ENCODE data around the gene CCDC85A. TPM values are rescaled to one million over a fixed set of nuclear protein-coding genes. Genes with fewer than 3 reads are reported as not detected.

The CCDC85A gene
- total and polyA plus RNA-seq, 9 donors = 0.17 to 6.8 (median 0.65) TPM

DNA sequence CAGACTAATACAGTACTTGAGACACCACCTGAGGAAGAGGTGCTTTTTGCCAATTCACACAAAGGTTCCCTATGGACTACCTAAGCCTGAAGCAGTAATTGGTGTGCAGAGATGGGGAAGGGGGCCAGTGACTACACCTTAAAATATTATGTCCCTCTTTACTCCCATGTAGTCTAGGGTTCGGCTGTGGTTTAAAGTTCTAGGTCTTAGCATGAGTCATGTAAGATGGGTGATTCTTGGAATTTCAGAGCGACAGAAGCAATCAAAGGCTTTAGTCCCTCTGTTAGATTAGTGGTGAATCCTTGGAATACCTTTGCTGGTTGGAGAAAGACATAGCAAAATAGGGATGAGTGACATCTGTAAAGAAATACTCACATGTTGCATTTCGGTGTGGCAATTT, 14.3 kb upstream of the CCDC85A start:
- Histone ChIP-seq H3K27ac (no peak overlapping the region), H3K4me3 (no peak overlapping the region), H3K9me3 (no peaks in the 10 kb centered on the region), H3K4me1 (ENCODE audit: insufficient read depth) (no peaks in the 10 kb centered on the region), H3K36me3 (no peaks in the 10 kb centered on the region), H3K27me3 (no peaks in the 10 kb centered on the region)
- intact Hi-C loops (cut with DNase I) = no loop called here
- TF ChIP-seq, protein P1, sequence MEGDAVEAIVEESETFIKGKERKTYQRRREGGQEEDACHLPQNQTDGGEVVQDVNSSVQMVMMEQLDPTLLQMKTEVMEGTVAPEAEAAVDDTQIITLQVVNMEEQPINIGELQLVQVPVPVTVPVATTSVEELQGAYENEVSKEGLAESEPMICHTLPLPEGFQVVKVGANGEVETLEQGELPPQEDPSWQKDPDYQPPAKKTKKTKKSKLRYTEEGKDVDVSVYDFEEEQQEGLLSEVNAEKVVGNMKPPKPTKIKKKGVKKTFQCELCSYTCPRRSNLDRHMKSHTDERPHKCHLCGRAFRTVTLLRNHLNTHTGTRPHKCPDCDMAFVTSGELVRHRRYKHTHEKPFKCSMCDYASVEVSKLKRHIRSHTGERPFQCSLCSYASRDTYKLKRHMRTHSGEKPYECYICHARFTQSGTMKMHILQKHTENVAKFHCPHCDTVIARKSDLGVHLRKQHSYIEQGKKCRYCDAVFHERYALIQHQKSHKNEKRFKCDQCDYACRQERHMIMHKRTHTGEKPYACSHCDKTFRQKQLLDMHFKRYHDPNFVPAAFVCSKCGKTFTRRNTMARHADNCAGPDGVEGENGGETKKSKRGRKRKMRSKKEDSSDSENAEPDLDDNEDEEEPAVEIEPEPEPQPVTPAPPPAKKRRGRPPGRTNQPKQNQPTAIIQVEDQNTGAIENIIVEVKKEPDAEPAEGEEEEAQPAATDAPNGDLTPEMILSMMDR (IDR thresholded peaks at IDR 0.05) = no peak
- TF ChIP-seq POLR2A (IDR thresholded peaks at IDR 0.05) (no peak), EP300 (IDR thresholded peaks at IDR 0.05) (no peak)
- WGBS, 3 donors = 74 to 86% (median 76%) methylated on average over 3 of the region's 3 CpGs
- no peak for DNase-seq

DNA sequence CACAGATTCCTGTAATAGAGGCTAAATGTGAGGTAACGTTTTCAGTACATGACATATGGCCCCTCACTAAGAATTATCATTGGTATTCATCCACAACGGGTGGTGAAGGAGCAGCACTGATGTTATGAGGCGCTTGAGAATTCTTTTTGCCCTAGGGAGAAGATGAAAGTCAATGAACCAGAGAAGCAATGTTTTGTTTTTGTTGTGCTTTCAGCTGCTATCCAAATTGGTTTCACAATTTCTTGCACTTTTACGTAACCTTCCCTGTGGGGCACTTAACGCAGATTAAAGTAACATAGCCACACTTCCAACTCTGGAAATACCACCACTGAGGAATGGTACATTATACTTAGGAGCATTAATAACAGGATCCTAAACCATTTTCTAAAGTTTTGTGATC, 13.3 kb upstream of the CCDC85A start:
- no peaks in the 10 kb centered on the region for H3K27me3 ChIP-seq
- H3K9me3 ChIP-seq = no peaks in the 10 kb centered on the region
- H3K4me3 ChIP-seq = no peak overlapping the region
- no peak for DNase-seq
- H3K36me3 ChIP-seq = no peaks in the 10 kb centered on the region
- intact Hi-C loops (cut with DNase I) = no loop called here
- H3K27ac ChIP-seq = no peak overlapping the region
- H3K4me1 ChIP-seq (ENCODE audit: insufficient read depth) = no peaks in the 10 kb centered on the region
- TF ChIP-seq POLR2A (IDR thresholded peaks at IDR 0.05) (no peak), EP300 (IDR thresholded peaks at IDR 0.05) (no peak)
- TF ChIP-seq, protein P1 (IDR thresholded peaks at IDR 0.05) = no peak
- WGBS, 3 donors = 63 to 71% (median 66%) methylated on average over 5 of the region's 5 CpGs

DNA sequence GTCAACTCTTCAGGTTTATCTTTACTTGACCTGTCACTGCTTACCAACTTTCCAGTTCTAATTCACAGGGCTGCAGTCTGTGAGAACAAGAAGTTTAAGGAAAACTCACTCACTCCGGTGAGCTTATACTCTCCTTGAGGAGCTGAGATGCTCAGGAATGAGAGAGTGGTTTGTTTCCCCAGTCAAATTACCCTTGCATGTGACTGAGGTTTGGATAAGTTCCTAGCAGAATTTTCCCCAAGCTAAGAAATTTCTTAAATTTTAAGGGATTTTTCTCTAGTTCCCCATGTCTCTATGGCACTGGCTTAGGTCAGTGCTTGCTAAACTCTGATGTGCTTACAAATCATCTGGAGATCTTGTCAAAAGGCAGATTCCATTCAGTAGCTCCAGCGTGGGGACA, 12.8 kb upstream of the CCDC85A start:
- TF ChIP-seq, protein P1 (IDR thresholded peaks at IDR 0.05) = no peak
- TF ChIP-seq POLR2A (IDR thresholded peaks at IDR 0.05) = no peak
- TF ChIP-seq EP300 (IDR thresholded peaks at IDR 0.05) = no peak
- 44 to 63% (median 45%) methylated on average over 2 of the region's 2 CpGs for WGBS, 3 donors

DNA sequence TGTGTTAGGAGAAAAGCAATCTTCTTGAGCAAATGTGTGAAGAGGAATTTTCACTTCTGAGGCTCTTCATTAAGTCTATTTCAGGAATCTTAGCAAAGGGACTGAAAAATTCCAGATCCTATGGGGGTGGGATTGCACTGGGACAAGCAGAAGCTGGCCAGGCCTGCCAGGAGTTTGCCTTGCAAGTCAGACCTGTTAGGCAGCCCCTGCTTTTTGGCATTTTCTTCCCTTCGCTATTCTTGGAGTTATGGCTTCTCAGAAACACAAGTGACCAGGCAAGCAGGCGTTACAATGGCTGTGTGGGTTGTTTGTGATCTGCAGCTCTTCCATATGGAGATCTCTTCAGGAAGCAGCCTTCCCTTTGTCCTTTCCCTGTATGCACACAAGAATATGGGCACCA, 8.0 kb upstream of the CCDC85A start:
- no peaks in the 10 kb centered on the region for H3K4me1 ChIP-seq (ENCODE audit: insufficient read depth)
- no peaks in the 10 kb centered on the region for H3K9me3 ChIP-seq
- H3K27ac ChIP-seq = no peak overlapping the region
- H3K36me3 ChIP-seq = no peaks in the 10 kb centered on the region
- no peaks in the 10 kb centered on the region for H3K27me3 ChIP-seq
- intact Hi-C loops (cut with DNase I) = no loop called here
- TF ChIP-seq EP300 (IDR thresholded peaks at IDR 0.05) (no peak), POLR2A (IDR thresholded peaks at IDR 0.05) (no peak)
- TF ChIP-seq, protein P1 (IDR thresholded peaks at IDR 0.05) = no peak
- H3K4me3 ChIP-seq = no peak overlapping the region
- DNase-seq = no peak
- WGBS, 3 donors = 64 to 72% (median 68%) methylated on average over 2 of the region's 2 CpGs

More for the DNA sequence above, 12.8 kb upstream of the CCDC85A start:
- H3K4me1 ChIP-seq (ENCODE audit: insufficient read depth) = no peaks in the 10 kb centered on the region
- DNase-seq = no peak
- no peaks in the 10 kb centered on the region for H3K27me3 ChIP-seq
- H3K27ac ChIP-seq = no peak overlapping the region
- intact Hi-C loops (cut with DNase I) = no loop called here
- no peaks in the 10 kb centered on the region for H3K36me3 ChIP-seq
- H3K4me3 ChIP-seq = no peak overlapping the region
- H3K9me3 ChIP-seq = no peaks in the 10 kb centered on the region

Measured in ovary (tissue), 9 donors.